ENCODE data around the gene PTPRN2. TPM values are rescaled to one million over a fixed set of nuclear protein-coding genes. Genes with fewer than 3 reads are reported as not detected.

PTPRN2 gene
- total and polyA plus RNA-seq, 9 of the 15 experiments (the other 6 are each of a cell fraction or from before 2014, with no cell fraction given), result not detected

GRCh38 chr7:157490465-157490912, 1097.1 kb downstream of the PTPRN2 start (continued):
- no peak for TF ChIP-seq SIX5 (IDR thresholded peaks at IDR 0.05; ENCODE audit: borderline replicate concordance in 1 of 2, insufficient read depth in 1 of 2, low read depth in 1 of 2, low read length in 2 of 2)
- no peak for TF ChIP-seq NFXL1 (CRISPR knock-in tag; IDR thresholded peaks at IDR 0.05)
- no peak for TF ChIP-seq XRCC5 (IDR thresholded peaks at IDR 0.05; ENCODE audit: low read depth, low read length)
- TF ChIP-seq MEF2A (IDR thresholded peaks at IDR 0.05; ENCODE audit: control insufficient read depth, low read depth, low read length), result no peak
- no peak for TF ChIP-seq NR2F6 (CRISPR knock-in tag; IDR thresholded peaks at IDR 0.05)
- TF ChIP-seq MLLT1 (IDR thresholded peaks at IDR 0.05), result no peak
- no peak for TF ChIP-seq CHD7 (IDR thresholded peaks at IDR 0.05; ENCODE audit: low read depth, low read length)
- no peak for TF ChIP-seq ZNF561 (CRISPR knock-in tag; conservative IDR thresholded peaks at IDR 0.05)
- no peak for TF ChIP-seq HNRNPH1 (optimal IDR thresholded peaks at IDR 0.05; ENCODE audit: low read depth, low read length)
- TF ChIP-seq ZC3H8 (IDR thresholded peaks at IDR 0.05), result no peak
- TF ChIP-seq CLOCK (CRISPR knock-in tag; IDR thresholded peaks at IDR 0.05; ENCODE audit: borderline replicate concordance), result no peak
- TF ChIP-seq ZNF431 (CRISPR knock-in tag; IDR thresholded peaks at IDR 0.05), result no peak
- TF ChIP-seq SOX6 (IDR thresholded peaks at IDR 0.05), result peak; percentile 67
